Liver (tissue), 3 donors: ENCODE results near the gene DIS3L2.

Experiments
- TAF1 ChIP-seq: conservative IDR thresholded peaks from 2 replicates; pipeline ENCODE4 v1.6.1; 2016; ENCODE audit warnings: antibody characterized with exemption, mild to moderate bottlenecking
- TF ChIP-seq, protein P1 (sequence below): fragments of 150-350 bp; IDR thresholded peaks from 2 replicates; pipeline ENCODE4 v1.5.1; 2017; ENCODE audit warnings: improper control_type of control experiment, low read depth, low read length; ENCODE audit not compliant: missing input control
- donor health status: healthy.
- donor health status: healthy.

DNA sequence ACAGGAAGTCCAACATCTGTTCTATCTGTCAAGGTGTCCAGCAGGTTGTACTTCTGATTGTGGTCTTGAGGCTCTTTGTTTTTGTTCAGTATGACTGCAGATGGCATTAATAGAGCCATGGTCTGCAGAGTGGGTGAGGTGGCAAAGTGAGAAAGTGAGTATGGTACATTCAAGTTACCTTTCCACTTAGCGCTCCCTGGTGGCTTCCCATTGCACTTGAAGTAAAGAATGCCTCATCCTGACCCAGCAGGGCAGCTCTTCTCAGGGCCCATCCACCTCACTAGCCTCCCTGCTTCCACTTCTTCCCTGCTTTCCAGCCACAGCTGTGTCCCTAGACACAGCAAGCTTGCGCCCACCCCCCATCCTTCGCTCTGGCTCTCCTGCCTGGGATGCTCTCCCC is 269.0 kb downstream of the DIS3L2 start:
- TF ChIP-seq, protein P1, sequence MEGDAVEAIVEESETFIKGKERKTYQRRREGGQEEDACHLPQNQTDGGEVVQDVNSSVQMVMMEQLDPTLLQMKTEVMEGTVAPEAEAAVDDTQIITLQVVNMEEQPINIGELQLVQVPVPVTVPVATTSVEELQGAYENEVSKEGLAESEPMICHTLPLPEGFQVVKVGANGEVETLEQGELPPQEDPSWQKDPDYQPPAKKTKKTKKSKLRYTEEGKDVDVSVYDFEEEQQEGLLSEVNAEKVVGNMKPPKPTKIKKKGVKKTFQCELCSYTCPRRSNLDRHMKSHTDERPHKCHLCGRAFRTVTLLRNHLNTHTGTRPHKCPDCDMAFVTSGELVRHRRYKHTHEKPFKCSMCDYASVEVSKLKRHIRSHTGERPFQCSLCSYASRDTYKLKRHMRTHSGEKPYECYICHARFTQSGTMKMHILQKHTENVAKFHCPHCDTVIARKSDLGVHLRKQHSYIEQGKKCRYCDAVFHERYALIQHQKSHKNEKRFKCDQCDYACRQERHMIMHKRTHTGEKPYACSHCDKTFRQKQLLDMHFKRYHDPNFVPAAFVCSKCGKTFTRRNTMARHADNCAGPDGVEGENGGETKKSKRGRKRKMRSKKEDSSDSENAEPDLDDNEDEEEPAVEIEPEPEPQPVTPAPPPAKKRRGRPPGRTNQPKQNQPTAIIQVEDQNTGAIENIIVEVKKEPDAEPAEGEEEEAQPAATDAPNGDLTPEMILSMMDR = peak; percentile 5
- TF ChIP-seq TAF1 = no peak
